WTC11 (cell line): ENCODE data around the gene STON2.

Experiments
- MXD4 ChIP-seq: fragments of 250-450 bp; sonication (Bioruptor Pico); IDR thresholded peaks from 2 replicates; pipeline ENCODE4 v1.8.0; 2021; ENCODE audit warnings: mild to moderate bottlenecking, moderate library complexity, borderline replicate concordance
- SP1 ChIP-seq: sonication (generic); formaldehyde crosslinking; conservative IDR thresholded peaks from 2 replicates; pipeline ENCODE4 v1.8.1; 2022; ENCODE audit warnings: missing genetic modification reagents
- TF ChIP-seq, protein P1 (sequence below): fragments of 200-600 bp; IDR thresholded peaks from 2 replicates; pipeline ENCODE4 v1.8.0; 2022; ENCODE audit warnings: antibody characterized with exemption
- TF ChIP-seq, protein P2 (sequence below): sonication (generic); formaldehyde crosslinking; IDR thresholded peaks from 2 replicates; pipeline ENCODE4 v1.8.1; 2023; ENCODE audit warnings: mild to moderate bottlenecking, moderate library complexity, missing genetic modification reagents

- TF ChIP-seq, protein P1, sequence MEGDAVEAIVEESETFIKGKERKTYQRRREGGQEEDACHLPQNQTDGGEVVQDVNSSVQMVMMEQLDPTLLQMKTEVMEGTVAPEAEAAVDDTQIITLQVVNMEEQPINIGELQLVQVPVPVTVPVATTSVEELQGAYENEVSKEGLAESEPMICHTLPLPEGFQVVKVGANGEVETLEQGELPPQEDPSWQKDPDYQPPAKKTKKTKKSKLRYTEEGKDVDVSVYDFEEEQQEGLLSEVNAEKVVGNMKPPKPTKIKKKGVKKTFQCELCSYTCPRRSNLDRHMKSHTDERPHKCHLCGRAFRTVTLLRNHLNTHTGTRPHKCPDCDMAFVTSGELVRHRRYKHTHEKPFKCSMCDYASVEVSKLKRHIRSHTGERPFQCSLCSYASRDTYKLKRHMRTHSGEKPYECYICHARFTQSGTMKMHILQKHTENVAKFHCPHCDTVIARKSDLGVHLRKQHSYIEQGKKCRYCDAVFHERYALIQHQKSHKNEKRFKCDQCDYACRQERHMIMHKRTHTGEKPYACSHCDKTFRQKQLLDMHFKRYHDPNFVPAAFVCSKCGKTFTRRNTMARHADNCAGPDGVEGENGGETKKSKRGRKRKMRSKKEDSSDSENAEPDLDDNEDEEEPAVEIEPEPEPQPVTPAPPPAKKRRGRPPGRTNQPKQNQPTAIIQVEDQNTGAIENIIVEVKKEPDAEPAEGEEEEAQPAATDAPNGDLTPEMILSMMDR: no peak
- TF ChIP-seq, protein P2, sequence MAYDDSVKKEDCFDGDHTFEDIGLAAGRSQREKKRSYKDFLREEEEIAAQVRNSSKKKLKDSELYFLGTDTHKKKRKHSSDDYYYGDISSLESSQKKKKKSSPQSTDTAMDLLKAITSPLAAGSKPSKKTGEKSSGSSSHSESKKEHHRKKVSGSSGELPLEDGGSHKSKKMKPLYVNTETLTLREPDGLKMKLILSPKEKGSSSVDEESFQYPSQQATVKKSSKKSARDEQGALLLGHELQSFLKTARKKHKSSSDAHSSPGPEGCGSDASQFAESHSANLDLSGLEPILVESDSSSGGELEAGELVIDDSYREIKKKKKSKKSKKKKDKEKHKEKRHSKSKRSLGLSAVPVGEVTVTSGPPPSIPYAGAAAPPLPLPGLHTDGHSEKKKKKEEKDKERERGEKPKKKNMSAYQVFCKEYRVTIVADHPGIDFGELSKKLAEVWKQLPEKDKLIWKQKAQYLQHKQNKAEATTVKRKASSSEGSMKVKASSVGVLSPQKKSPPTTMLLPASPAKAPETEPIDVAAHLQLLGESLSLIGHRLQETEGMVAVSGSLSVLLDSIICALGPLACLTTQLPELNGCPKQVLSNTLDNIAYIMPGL (CRISPR knock-in tag): no peak
- TF ChIP-seq SP1 (no peak), MXD4 (no peak)
Measured at GRCh38 chr14:81449576-81449975, 49.5 kb upstream of the STON2 start.
